Neural cell (in vitro differentiated cells): ENCODE data around the gene UBL4A. TPM values are rescaled to one million over a fixed set of nuclear protein-coding genes. Genes with fewer than 3 reads are reported as not detected.

ENCODE experiments used
- H2AFZ ChIP-seq: fragments of 200-600, 300-800 bp; sonication (generic), shearing (Covaris generic); 2 replicates; pipeline ENCODE4 v1.6.0; 2014; ENCODE audit warnings: low read depth, mild to moderate bottlenecking, antibody characterized with exemption, low read length, moderate library complexity
- H3F3A ChIP-seq: fragments of 200-600 bp; shearing (Covaris generic); 2 replicates; pipeline ENCODE4 v1.6.1; 2016; ENCODE audit warnings: mild to moderate bottlenecking, moderate library complexity, mixed read lengths, antibody characterized with exemption, low read length; ENCODE audit not compliant: insufficient read depth, poor library complexity, severe bottlenecking
- H3K27ac ChIP-seq: fragments of 200-600, 300-800 bp; sonication (generic), shearing (Covaris generic); 2 replicates; pipeline ENCODE4 v1.5.1; 2014; ENCODE audit warnings: mild to moderate bottlenecking, low read length, moderate library complexity
- H3K27me3 ChIP-seq: fragments of 300-800, 200-600 bp; sonication (generic), shearing (Covaris generic); 2 replicates; pipeline ENCODE4 v1.6.0; 2014; ENCODE audit warnings: mild to moderate bottlenecking, low read depth, low read length, moderate library complexity; ENCODE audit not compliant: insufficient read depth
- H3K36me3 ChIP-seq: fragments of 300-800, 200-600 bp; sonication (generic), shearing (Covaris generic); 2 replicates; pipeline ENCODE4 v1.5.1; 2014; ENCODE audit warnings: mild to moderate bottlenecking, antibody characterized with exemption, low read length, moderate library complexity; ENCODE audit not compliant: insufficient read depth
- H3K4me2 ChIP-seq: fragments of 300-800, 200-600 bp; sonication (generic), shearing (Covaris generic); 2 replicates; pipeline ENCODE4 v1.6.0; 2014; ENCODE audit warnings: mild to moderate bottlenecking, low read length
- H3K4me3 ChIP-seq: fragments of 300-800, 200-600 bp; sonication (generic), shearing (Covaris generic); 2 replicates; pipeline ENCODE4 v1.5.1; 2014; ENCODE audit warnings: mild to moderate bottlenecking, low read length, moderate library complexity
- H3K79me2 ChIP-seq: fragments of 200-600 bp; shearing (Covaris generic); replicated peaks from 2 replicates; pipeline ENCODE4 v1.6.0; 2014; ENCODE audit warnings: mild to moderate bottlenecking, low read length, moderate library complexity; ENCODE audit not compliant: insufficient read depth
- H3K9ac ChIP-seq: fragments of 300-800, 200-600 bp; sonication (generic), shearing (Covaris generic); 2 replicates; pipeline ENCODE4 v1.6.1; 2016; ENCODE audit warnings: mild to moderate bottlenecking, low read length, mixed read lengths
- H3K9me2 ChIP-seq: fragments of 200-600 bp; shearing (Covaris generic); 2 replicates; pipeline ENCODE4 v1.6.1; 2016; ENCODE audit warnings: mild to moderate bottlenecking, low read length, mixed read lengths; ENCODE audit not compliant: insufficient read depth
- H3K9me3 ChIP-seq: fragments of 200-600, 300-800 bp; sonication (generic), shearing (Covaris generic); 2 replicates; pipeline ENCODE4 v1.6.1; 2016; ENCODE audit warnings: mild to moderate bottlenecking, mixed run types, low read length, moderate library complexity, mixed read lengths
- H4K20me1 ChIP-seq: fragments of 200-600 bp; shearing (Covaris generic); 2 replicates; pipeline ENCODE4 v1.6.1; 2016; ENCODE audit warnings: mild to moderate bottlenecking, mixed run types; ENCODE audit not compliant: insufficient read depth
- CTCF ChIP-seq: fragments of 450-650 bp; IDR thresholded peaks from 2 replicates; pipeline ENCODE4 v1.5.1; 2014; ENCODE audit warnings: antibody characterized with exemption, mild to moderate bottlenecking, moderate library complexity; ENCODE audit not compliant: poor library complexity, severe bottlenecking
- EP300 ChIP-seq: fragments of 450-650 bp; conservative IDR thresholded peaks from 2 replicates; pipeline ENCODE4 v1.6.1; 2014; ENCODE audit warnings: antibody characterized with exemption, mild to moderate bottlenecking, moderate library complexity; ENCODE audit not compliant: poor library complexity, severe bottlenecking
- EZH2 ChIP-seq: fragments of 200-600, 300-800 bp; shearing (Covaris generic), sonication (generic); IDR thresholded peaks from 2 replicates; pipeline ENCODE4 v1.6.1; 2014; ENCODE audit warnings: antibody characterized with exemption, low read length, borderline replicate concordance, mild to moderate bottlenecking; ENCODE audit not compliant: insufficient read depth, poor library complexity, severe bottlenecking
- MXI1 ChIP-seq: fragments of 450-650 bp; conservative IDR thresholded peaks from 2 replicates; pipeline ENCODE4 v1.6.1; 2014; ENCODE audit warnings: antibody characterized with exemption, mild to moderate bottlenecking; ENCODE audit not compliant: poor library complexity, severe bottlenecking
- POLR2AphosphoS5 ChIP-seq: IDR thresholded peaks from 2 replicates; pipeline ENCODE4 v1.6.1; 2012
- RAD21 ChIP-seq: fragments of 450-650 bp; conservative IDR thresholded peaks from 2 replicates; pipeline ENCODE4 v1.6.1; 2014; ENCODE audit warnings: antibody characterized with exemption, mild to moderate bottlenecking, moderate library complexity
- SMC3 ChIP-seq: fragments of 450-650 bp; conservative IDR thresholded peaks from 2 replicates; pipeline ENCODE4 v1.6.1; 2014; ENCODE audit warnings: antibody characterized with exemption, mild to moderate bottlenecking, moderate library complexity; ENCODE audit not compliant: poor library complexity
- TAF1 ChIP-seq: IDR thresholded peaks from 2 replicates; pipeline ENCODE4 v1.6.1; 2012; ENCODE audit warnings: low read depth
- polyA plus RNA-seq: library from polyadenylated mRNA; depleted of rRNA; stranded (reverse); fragments of >200 nt; gene quantifications from 2 replicates; pipeline ENCODE4 v1.2.3, GENCODE V29; 2014
- TF ChIP-seq, protein P1 (sequence below): IDR thresholded peaks from 2 replicates; pipeline ENCODE4 v1.6.1; 2012; ENCODE audit warnings: borderline replicate concordance

The UBL4A gene
- polyA plus RNA-seq, 1 donor from 2014 or later, result 28.5 TPM

DNA sequence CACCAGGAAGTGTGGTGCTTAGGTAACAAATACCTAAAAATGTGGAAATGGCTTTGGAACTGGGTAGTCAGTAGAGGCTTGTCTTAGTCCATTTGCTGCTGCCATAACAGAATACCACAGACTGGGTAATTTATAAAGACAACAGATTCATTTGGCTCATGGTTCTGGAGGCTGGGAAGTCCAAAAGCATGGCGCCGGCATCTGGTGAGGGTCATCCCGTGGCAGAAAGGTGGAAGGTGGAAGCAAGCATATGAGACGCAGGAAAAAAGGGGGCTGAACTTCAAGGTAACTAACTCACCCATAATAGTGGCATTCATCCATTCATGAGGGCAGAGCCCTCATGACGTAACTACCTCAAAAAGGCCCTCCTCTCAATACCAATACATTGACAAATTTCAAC is 23.0 kb upstream of the UBL4A start:
- no peak overlapping the region for H3K9ac ChIP-seq
- TF ChIP-seq TAF1 (no peak), SMC3 (no peak), POLR2AphosphoS5 (no peak), RAD21 (no peak), CTCF (no peak), EZH2 (no peak), MXI1 (no peak), EP300 (no peak)
- no peak overlapping the region for H3K27ac ChIP-seq
- no peak overlapping the region for H3K4me3 ChIP-seq
- no peaks in the 10 kb centered on the region for H3K79me2 ChIP-seq
- H2AFZ ChIP-seq, result no peak overlapping the region
- H3K4me2 ChIP-seq, result no peak overlapping the region
- H3K36me3 ChIP-seq, result no peaks in the 10 kb centered on the region
- H3F3A ChIP-seq, result no peaks in the 10 kb centered on the region
- no peaks in the 10 kb centered on the region for H3K9me2 ChIP-seq
- no peaks in the 10 kb centered on the region for H3K9me3 ChIP-seq
- H3K27me3 ChIP-seq, result no peaks in the 10 kb centered on the region
- no peaks in the 10 kb centered on the region for H4K20me1 ChIP-seq

GRCh38 chrX:154508384-154508745 is 21.9 kb upstream of the UBL4A start:
- Histone ChIP-seq H3K4me2 (no peak overlapping the region), H4K20me1 (no peaks in the 10 kb centered on the region), H3K27ac (no peak overlapping the region), H3K79me2 (no peaks in the 10 kb centered on the region), H3K36me3 (no peaks in the 10 kb centered on the region), H3F3A (no peaks in the 10 kb centered on the region), H3K9ac (no peak overlapping the region), H3K4me3 (no peak overlapping the region), H3K9me2 (no peaks in the 10 kb centered on the region), H3K27me3 (no peaks in the 10 kb centered on the region), H3K9me3 (no peaks in the 10 kb centered on the region), H2AFZ (no peak overlapping the region)
- TF ChIP-seq RAD21 (no peak), CTCF (no peak), MXI1 (no peak), POLR2AphosphoS5 (no peak), TAF1 (no peak), EZH2 (no peak)

DNA sequence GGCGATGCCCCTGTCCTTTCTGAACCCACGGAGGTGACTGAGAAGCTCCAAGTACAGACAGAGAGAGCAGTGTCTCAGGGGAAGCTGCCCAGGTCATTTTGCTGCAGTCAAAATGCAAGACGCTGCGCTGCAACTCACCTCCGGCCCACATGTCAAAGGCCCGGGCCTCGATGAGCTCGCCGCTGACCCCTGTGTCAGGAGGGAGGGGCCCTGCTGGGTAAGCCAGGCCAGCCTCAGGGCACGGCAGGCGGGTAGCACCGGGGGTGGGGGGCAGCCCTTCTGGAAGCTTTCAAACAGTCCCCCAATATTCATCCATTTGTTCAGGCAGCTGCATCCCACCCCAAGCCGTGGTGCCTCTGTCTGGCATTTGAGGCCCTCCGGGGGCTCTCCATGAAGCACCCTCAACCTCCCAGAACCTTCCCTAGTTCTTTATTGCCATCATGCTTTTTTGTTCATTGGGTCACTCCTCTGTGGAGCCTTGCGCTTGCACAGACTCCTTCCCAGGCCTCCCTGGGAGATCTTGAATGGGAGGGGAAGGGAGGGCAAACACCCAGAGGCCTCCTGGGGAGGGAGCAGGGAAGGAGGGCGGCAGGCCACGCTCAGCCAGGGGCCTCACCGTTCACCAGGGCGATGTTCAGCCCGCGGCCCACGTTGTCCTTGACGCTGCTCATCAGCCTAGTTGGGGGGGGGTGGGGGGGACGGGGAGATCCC is 21.4 kb upstream of the UBL4A start:
- no peak overlapping the region for H3K4me3 ChIP-seq
- H3K79me2 ChIP-seq, result no peaks in the 10 kb centered on the region
- no peaks in the 10 kb centered on the region for H3K36me3 ChIP-seq
- no peaks in the 10 kb centered on the region for H3K9me3 ChIP-seq
- H3K9ac ChIP-seq, result no peak overlapping the region
- no peaks in the 10 kb centered on the region for H3F3A ChIP-seq
- H3K27me3 ChIP-seq, result no peaks in the 10 kb centered on the region
- TF ChIP-seq RAD21 (no peak), EZH2 (no peak), MXI1 (no peak), TAF1 (no peak), SMC3 (no peak), EP300 (no peak), POLR2AphosphoS5 (no peak), CTCF (no peak)
- TF ChIP-seq, protein P1, sequence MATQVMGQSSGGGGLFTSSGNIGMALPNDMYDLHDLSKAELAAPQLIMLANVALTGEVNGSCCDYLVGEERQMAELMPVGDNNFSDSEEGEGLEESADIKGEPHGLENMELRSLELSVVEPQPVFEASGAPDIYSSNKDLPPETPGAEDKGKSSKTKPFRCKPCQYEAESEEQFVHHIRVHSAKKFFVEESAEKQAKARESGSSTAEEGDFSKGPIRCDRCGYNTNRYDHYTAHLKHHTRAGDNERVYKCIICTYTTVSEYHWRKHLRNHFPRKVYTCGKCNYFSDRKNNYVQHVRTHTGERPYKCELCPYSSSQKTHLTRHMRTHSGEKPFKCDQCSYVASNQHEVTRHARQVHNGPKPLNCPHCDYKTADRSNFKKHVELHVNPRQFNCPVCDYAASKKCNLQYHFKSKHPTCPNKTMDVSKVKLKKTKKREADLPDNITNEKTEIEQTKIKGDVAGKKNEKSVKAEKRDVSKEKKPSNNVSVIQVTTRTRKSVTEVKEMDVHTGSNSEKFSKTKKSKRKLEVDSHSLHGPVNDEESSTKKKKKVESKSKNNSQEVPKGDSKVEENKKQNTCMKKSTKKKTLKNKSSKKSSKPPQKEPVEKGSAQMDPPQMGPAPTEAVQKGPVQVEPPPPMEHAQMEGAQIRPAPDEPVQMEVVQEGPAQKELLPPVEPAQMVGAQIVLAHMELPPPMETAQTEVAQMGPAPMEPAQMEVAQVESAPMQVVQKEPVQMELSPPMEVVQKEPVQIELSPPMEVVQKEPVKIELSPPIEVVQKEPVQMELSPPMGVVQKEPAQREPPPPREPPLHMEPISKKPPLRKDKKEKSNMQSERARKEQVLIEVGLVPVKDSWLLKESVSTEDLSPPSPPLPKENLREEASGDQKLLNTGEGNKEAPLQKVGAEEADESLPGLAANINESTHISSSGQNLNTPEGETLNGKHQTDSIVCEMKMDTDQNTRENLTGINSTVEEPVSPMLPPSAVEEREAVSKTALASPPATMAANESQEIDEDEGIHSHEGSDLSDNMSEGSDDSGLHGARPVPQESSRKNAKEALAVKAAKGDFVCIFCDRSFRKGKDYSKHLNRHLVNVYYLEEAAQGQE, result no peak
- H3K27ac ChIP-seq, result no peak overlapping the region
- no peak overlapping the region for H3K4me2 ChIP-seq
- no peaks in the 10 kb centered on the region for H4K20me1 ChIP-seq
- H2AFZ ChIP-seq, result no peak overlapping the region
- H3K9me2 ChIP-seq, result no peaks in the 10 kb centered on the region
